GM18867 (cell line): ENCODE data around the gene RAB40C.

Experiments
- ATAC-seq: cut with Tn5 transposase; IDR thresholded peaks from one replicate; pipeline ENCODE4 v1.9.1; 2021; ENCODE audit warnings: mild to moderate bottlenecking, moderate library complexity; ENCODE audit not compliant: unreplicated experiment

Gene RAB40C

DNA sequence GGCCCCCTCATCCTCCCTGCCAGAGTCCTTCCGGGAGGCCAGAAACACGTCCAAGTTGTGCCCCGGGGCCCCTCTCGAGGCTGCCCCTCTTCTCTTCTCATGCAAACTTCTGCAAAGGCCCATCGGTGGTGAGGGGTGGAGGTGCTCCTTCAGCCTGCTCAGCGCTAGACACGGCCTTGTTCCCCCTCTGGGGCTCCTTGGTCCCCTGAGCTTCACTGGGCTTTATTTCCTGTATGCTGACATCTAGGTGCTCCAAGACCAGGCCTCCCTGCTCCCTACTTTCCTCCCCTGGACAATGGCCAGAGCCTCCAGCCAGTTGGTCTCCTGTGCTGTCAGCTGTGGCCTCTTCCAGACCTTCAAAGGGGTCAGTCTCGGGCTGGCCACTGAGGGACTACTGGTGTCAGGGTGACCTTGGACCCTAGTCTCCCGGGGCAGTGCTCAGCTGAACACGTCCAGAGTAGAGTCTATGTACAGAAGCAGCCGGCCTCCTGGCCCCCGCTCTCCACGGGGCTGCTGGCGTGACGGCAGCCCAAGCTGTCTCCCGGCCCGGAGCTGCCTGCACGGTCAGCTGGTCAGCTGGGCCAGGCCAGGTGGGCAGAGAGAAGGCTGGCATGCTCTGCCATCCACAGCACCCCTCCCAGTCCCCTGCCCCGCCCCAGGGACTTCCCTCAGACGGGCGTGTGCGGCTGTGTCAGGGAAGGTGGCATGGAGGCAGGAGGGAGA, 31.4 kb upstream of the RAB40C start:
- no peak for ATAC-seq

DNA sequence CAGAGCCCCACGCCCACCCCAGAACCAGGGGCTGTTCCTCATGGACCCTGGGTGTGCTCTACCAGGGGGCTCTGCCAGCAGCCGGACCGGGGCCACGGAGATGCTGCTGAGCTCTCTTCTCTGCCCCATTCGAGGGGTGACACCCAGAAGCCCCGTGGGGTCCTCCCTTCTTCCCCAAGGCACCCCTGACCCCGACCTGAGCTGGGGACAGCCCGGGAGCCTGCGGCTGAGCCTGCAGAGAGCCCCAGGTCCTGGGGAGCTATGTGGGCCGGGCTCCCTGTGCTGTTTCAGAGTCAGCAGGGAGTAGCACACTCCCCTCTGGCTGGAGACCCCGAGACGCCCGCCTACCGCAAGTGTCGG, 30.9 kb upstream of the RAB40C start:
- ATAC-seq: no peak

DNA sequence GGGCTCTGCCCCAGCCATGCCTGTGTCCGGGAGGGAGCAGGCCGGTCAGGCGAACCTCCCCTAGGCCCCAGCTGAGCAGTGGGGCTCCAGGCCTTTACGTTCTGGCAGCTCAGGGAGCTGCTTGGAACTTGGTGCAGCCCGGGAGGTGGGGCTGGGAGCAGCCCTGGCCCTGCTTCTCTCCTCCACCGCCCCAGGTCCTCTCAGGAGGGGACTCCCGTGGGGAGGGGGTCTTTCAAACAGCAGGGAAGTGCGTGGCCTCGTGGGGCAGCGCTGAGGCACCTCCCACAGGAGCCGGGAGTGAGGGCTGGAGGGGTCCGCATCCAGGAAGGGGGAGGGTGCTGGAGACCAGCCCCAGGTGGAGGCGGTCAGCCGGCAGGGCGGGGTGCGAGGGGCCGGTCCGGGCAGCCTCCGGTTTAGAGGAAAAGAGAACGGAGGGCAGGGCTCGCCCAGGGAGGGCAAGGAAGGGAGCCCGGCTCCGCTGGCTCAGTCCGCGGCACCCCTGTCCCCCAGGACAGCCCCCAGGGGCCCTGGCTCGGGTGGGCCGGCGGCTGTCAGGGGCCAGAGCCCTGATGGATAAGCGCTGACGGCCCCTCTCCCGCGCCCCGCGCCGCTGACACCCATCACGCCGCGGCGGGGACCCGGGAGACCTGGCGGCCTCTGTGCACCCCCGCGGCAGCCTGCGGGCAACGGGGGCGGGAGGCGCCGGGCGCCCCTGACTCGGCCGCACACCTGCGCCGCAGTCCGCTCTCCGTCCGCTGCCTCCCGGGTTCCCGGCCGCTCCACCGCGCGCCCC, 30.3 kb upstream of the RAB40C start:
- no peak for ATAC-seq

DNA sequence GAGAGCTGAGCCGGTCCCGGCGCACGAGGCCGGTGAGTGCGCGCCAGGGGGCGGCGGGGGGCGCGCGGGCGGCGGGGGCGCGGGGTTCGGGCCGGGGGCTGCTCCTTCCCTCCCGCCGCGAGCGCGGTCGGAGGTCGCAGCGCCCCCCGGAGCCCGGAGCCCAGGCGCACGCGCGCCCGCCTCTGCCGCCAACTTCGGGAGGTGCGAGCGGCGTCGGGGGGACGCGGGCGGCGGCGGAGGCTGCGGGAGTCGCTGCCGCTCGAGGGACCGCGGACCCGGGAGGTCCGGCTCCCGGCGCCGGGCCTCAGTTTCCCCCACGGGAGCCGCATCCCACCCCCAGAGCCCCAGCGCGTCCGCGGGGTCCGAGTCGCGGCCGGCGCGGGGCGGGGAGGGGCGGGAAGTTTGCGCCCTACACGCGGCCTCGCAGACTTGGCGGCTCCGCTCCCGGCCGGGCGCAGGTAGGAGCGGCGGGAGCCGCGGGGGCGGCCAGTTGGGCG, 29.6 kb upstream of the RAB40C start, which contains the start of gene PRR35:
TSS of gene PRR35 (plus strand) at position 191 of the 497 bp plus-strand sequence. CDS start 2,901 bp downstream, outside the sequence.
- no peak for ATAC-seq

DNA sequence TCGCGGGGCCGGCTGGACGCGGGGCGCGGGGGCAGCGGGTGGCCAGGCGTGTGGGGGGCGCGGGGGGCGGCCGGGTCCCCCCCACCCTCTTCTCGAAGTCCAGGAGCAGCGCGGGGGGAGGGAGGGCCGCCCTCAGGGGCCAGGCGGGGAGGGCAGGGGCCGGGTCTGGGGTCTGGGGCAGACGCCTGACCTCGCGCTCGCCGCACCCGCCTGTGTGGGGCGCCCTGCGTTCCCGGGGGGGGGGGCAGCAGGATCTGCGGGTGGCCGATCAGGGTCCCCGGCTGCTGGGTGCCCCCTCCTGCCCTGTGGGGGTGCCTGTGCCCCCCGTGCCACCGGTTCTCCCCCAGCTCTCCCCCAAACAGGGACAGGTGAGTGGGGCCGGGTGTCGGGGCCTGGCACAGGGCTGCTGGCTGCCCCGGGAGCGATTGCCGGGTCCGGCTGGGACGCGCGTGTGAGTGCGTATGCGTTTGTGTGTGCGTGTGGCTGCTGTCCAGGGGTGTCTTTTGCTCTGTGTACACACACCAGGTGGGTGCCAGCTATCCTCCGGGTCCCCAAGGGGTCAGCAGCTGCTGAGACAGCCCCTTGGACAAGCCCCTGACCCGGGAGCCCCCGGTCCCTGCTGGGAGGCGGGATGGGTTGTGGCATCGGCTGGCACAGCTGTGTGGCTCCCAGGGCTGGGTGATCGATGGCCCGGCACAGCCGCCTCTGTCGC, 29.0 kb upstream of the RAB40C start:
- ATAC-seq: no peak

DNA sequence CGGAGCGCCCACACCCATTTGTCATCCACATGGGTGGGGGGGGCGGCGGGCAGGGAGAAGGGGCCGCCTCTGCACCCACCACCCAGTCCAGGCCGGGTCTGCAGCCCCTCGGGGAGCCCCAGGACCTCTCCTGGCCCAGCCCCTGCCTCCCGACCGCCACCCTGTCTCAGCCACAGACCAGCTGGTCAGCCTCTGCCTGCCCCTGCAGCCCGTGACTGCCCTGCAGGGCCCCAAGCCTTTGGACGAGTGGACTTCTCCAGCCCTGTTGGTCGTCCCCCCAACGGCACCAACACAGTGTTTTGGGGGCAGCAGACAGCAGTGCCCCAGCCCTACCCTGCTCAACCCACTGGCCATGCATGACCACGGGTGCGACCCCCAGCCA, 28.5 kb upstream of the RAB40C start:
- ATAC-seq: no peak

DNA sequence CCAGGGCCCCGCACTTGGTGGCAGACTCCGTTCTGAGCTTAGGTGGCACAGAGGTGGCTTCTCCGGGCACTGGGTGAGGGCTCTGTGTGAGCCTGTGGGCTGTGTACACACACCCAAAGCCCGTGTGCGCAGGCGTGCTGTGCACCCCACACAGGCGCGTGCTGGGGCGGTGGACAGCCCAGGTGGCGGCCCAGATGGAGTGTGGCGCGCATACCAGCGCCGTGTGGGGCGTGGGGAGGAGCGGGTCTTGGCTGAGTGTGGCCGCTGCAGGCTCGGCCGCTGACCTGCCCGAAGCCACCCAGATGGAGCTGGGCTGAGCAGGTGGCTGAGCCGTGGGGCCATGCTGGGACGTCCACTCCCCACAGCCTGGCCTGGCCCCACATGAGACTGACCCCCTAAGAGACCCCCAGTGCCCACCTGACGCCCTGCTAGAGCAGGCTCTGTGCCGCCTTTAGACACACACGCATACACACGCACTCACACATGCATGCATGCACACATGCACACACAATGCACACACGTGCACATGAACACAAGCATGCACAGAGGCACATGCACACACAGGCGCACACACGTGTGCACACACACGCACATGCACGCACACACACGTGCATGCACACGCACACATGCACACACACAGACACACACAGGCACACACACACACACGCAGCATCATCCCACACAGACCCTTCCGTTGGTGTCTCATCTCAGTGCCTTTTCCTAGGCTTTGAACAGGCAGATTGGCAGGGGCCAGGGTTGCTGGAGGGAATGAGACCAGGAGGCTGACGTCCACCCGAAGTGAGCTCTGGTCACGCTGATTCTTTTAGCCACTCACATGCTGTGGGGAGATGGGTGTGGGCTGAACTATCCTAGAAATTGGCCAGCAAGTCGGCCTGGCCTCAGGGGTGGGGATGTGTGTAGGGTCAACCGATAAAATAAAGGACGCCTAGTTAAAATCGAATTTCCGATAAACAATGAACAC, 27.6 kb upstream of the RAB40C start:
- no peak for ATAC-seq

DNA sequence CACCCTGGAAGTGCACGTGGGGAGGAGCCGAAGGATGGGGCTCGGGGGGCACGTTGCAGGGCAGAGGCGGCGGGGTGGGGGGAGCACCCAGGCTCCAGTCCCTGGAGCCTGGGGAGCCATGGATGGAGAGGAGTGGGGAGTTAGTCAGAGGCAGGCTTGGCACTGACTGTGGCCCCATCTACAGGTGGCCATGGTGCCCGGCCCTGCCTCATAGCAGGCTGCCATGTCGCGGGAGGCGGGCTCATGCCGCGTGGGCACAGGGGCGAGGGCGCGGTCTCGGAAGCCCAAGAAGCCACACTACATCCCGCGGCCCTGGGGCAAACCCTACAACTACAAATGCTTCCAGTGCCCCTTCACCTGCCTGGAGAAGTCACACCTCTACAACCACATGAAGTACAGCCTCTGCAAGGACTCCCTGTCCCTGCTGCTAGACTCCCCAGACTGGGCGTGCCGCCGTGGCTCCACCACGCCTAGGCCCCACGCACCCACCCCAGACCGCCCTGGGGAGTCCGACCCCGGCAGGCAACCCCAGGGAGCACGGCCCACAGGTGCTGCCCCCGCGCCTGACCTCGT, 26.7 kb upstream of the RAB40C start:
- ATAC-seq: no peak

DNA sequence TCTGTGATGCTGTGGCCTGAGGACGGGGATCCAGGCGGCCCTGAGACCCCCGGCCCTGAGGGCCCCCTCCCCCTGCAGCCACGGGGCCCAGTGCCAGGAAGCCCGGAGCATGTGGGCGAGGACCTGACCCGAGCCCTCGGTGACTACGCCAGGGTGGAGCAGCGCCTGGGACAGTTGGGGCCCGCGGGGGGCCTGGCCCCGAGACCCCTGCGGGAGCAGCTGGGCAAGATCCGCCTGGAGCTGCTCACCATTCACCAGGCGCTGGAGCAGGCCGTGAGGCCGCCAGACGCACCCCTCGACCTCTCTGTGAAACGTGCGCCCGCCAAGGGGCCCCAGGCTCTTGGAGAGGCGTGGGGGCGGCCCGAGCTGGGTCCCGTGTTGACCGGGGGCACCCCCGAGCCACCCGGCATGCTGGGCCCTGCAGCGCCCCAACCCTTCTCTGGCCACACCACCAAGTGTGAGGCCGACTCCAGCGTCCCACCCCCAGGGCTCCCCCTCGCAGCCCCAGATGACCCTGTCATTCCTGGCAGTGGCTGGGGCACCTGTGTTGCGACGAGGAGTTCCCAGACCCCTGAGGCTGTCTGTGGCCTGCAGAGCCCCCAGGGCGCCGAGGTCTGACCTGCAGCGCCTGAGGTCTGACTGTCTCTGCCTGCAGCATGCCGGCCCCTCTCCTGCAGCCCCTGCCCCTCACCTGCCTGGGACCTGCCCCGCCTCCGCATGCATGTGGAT, 25.0 kb upstream of the RAB40C start:
- no peak for ATAC-seq

DNA sequence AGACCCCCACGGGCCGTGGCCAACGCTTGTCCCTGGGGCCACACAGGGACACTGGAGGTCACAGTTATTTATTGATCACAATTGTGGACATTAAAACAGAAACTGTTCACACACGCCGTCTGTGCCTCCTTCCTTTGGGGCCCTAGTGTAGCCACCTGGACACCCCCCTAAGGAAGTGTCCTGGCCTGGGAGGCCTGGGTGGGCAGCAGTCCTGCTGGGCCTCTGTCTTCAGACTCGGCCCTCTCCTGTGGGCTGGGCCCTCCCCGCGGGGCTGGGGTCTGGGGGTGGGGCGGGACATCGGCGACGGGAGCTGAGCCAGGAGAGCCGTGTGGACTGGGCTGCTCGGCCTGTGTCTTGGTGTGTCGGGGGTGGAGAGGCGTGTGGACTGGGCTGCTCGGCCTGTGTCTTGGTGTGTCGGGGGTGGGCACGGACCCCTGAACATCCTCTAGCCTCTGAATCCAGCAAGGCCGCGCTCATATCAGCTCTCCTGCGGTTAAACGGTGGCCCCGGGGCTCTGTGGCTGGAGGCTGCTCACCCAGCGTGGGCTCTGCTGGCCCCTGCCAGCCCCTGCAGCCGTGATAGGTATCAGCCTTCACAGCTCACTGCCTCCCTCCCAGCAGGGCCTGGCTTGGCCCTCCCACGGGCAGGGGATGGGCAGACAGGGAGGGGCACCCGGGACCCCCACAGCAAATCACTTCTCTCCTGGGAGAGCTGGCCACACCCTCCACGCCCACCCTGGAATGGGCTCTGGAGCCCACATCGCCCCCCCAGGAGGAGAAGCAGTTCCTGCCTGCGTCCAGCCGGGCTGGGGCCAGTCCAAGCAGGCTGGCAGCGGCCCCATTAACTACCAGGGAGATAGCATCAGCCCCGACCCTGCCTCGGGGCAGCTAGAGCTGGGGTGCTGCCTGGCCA, 24.2 kb upstream of the RAB40C start:
- no peak for ATAC-seq

DNA sequence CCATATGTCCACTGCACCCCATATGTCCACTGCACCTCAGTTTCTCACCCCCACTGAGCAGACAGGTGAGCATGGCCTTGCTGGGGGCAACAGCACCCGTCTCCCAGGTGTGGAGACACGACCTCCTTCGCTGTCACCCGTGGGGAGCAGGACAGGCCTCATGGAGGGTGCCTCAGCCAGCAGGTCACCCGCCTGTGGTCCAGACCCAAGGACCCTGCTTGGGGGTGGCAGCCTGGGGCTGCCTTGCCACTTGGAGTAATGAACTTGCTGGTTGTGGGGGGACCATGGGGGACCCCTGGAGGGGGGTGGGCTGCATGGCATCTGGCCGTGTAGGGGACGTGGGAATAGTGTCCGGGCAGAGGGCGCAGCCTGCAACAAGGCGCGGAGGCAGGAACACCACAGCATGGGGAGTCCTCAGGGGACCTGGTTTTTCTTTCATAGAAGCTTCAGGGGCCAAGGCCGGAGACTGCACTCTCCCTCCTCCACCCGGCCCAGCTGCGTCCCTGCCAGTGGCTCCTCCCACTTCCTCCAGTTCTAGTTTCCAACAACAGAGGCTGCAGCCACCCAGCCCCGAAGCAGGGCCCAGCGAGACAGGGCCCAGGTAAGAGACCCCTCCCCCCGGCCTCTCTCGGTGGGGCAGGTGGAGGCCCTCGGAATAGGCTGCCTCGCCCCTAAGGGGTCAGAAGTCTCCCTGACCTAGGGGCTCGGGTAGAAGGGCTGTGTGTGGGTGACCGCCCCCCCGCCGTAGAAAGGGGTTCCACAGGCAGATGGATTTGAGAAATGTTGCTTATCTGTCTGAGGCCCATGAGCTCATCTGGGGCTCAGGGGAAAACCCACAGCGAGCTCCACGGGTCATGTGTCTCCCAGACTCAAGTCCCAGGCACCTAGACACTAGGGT, 23.1 kb upstream of the RAB40C start, which contains the start of gene NHLRC4:
TSS of gene NHLRC4 (plus strand) at position 531 of the 898 bp plus-strand sequence. CDS start 1,043 bp downstream, outside the sequence.
- ATAC-seq: peak; percentile 43

DNA sequence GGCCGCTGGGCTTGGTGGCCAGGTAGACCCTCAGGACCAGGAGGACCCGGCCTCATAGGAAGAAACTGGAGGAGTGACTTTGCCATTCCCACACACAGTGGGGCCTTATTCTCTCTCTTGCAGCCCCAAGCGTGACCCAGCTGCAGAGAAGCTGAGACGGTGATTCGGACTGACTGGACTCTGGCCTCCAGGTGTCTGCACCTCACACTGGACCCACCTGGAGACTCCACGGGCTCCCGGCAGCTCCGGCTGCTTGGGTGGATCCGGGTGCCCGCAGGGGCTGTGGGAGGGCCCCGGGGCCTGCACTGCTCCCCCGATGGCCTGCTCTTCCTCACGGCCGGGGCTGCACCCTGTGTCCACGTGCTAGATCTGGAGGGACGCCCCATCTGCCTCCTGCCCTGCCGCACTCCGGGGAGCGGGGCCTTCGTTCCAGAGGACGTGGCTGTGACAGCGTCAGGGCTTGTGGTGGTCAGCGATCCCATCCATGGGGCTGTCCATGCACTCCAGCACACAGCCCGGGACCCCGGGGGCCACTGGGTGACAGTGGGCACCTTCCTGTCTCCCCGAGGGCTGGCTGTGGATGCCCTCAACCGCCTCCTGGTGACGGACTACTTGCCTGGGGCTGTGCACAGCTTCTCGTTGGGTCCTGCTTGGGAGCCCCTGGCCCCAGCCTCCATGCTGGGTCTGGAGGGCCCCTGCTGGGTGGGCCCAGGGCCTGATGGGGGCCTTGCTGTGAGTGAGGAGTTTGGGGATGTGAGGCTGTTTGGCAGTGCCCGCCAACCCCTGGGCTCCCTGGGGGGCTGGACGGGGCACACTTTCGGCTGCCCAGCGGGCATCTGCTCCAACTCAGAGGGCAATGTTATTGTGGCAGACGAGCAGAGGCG, 22.3 kb upstream of the RAB40C start:
- no peak for ATAC-seq

DNA sequence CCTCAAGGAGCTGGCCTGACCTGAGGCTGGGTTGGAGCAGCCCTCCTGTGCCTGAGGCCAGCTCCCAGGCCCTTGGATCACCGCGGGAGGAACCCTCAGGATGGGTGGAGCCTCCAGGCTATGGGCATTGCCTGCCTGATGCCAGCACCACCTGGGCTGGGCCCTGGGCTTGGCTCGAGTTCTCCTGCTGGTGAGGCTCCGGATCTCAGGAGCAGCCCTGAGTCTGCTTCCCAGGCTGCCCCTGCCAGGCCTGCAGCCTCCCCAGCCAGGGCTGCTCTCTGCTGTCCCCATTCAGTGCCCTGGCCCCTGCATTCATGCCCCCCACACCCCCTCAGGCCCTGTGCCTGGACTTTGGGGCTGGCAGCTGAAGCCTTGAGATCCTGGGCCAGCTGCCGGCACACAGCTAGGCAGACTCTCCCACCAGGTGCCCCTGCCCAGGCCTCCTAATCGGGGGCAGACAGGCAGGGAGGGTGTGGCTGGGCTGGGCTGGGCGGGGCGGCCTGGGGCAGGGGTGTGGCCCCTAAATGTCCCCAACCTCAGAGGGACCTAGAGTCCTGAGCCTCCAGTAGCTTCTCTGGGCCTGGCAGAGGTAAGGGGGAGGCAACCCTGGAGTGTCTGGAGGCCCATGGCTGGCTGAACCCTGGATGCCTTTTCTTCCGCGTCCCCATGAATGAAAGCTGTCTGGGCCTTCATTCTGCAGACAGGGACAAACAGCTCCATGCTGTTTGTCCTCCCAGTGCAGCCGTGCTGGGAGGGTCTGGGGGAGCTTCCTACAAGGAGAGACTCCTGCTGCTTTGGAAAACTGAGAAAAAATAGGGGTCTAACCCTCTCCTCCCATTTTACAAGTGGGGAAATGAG, 21.2 kb upstream of the RAB40C start:
- no peak for ATAC-seq

DNA sequence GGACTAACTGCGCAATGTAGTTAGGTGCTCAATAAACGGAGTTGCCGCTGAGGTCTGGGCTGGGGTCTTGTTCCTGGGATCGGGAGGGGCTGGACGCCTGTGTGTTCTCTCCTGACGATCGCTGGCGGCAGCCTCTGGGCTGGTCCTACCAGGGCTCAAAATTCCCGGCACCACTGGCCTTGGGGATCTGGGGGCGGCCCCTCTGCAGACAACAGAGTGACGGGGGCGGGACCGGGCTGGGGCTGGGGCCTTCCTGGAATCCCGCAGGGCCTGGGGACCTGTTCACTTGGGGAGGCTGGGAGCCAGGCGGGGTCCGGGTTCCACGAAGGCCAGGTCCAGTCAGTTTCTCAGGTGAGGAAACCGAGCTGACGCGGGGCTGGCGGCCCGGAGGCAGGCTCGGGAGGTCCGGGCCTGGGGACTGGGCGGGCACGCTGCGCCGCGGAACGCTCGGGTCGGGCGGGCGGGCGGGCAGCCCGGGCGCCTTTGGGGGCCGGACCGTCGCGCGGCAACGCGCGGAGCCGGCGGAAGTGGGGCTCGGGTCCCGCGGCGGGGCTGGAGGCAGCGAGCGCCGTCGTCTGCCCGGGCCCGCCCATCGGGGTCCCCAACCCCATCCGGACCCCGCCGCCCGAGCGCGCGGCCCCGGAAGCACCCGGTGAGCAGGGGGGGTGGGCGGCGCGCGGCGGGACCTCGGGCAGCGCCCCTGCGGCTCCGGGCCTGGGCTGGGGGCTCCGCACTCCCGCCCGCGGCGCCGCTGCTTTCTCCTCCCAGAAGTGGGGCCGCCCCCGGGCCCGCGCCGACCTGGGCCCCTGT, 20.2 kb upstream of the RAB40C start, which contains the start of gene PIGQ:
TSS of gene PIGQ (plus strand) at position 524 of the 810 bp plus-strand sequence. CDS start 4,107 bp downstream, outside the sequence.
- ATAC-seq: peak; percentile 54
